Lung (tissue), 12 donors: ENCODE results near the gene HACD1. TPM values are rescaled to one million over a fixed set of nuclear protein-coding genes. Genes with fewer than 3 reads are reported as not detected.

Source experiments
- ATAC-seq: fragments of 200-7000 bp; cut with Tn5 transposase; one replicate; pipeline ENCODE4 v1.9.1; 2020; ENCODE audit warnings: moderate number of reproducible peaks; ENCODE audit not compliant: insufficient read depth, low FRiP score
- DNase-seq, 3 donors: peaks; one replicate each; pipeline ENCODE4 v3.0.0-alpha.2; 2013 to 2017
- H3K27ac ChIP-seq, 2 donors: one replicate each; pipeline ENCODE4 v1.5.1; 2013; ENCODE audit warnings: mild to moderate bottlenecking in 2 of 2, moderate library complexity in 2 of 2, control low read depth in 1 of 2, inconsistent platforms in 1 of 2, low read depth in 1 of 2, low read length in 1 of 2
- H3K27me3 ChIP-seq, 3 donors: one replicate each; pipeline ENCODE4 v1.5.1; 2013; ENCODE audit warnings: low read length in 2 of 3; ENCODE audit not compliant: control insufficient read depth in 3 of 3, insufficient read depth in 3 of 3
- H3K36me3 ChIP-seq, 4 donors: one replicate each; pipeline ENCODE4 v1.5.1; 2013; ENCODE audit warnings: low read length in 4 of 4, mild to moderate bottlenecking in 1 of 4, moderate library complexity in 1 of 4; ENCODE audit not compliant: control insufficient read depth in 4 of 4, insufficient read depth in 4 of 4
- H3K4me1 ChIP-seq, 5 donors: one replicate each; pipeline ENCODE4 v1.5.1; 2013; ENCODE audit warnings: low read length in 5 of 5, mild to moderate bottlenecking in 2 of 5, moderate library complexity in 1 of 5; ENCODE audit not compliant: control insufficient read depth in 5 of 5, insufficient read depth in 5 of 5
- H3K4me3 ChIP-seq: one replicate; pipeline ENCODE4 v1.5.1; 2013; ENCODE audit warnings: mild to moderate bottlenecking, control low read depth, moderate library complexity
- H3K9ac ChIP-seq, 2 donors: one replicate each; pipeline ENCODE4 v1.5.1; 2013; ENCODE audit warnings: low read length in 2 of 2, control low read depth in 1 of 2; ENCODE audit not compliant: insufficient read depth in 1 of 2
- H3K9me3 ChIP-seq, 4 donors: one replicate each; pipeline ENCODE4 v1.5.1; 2013; ENCODE audit warnings: low read length in 3 of 4, mild to moderate bottlenecking in 1 of 4, moderate library complexity in 1 of 4; ENCODE audit not compliant: control insufficient read depth in 4 of 4, insufficient read depth in 3 of 4
- CTCF ChIP-seq: IDR thresholded peaks from 2 replicates; pipeline ENCODE4 v1.5.1; 2012; ENCODE audit warnings: mild to moderate bottlenecking; ENCODE audit errors: control extremely low read depth, extremely low read depth
- WGBS, 2 donors: extraction: QIAGEN DNeasy Blood & Tissue Kit; methylation state at CpG; one replicate each; pipeline ENCODE4 v1.1.7; 2013; 5-methylcytosine and 5-hydroxymethylcytosine counted together
- polyA plus RNA-seq, 2 donors: library from polyadenylated mRNA; stranded (reverse); fragments of 200-250 nt; gene quantifications; one replicate each; pipeline ENCODE4 v1.2.1, GENCODE V29; 2013
- total RNA-seq, 2 donors: library from RNA; depleted of rRNA in 1 of 2; stranded (reverse); fragments of >200 nt in 1 of 2; gene quantifications; one replicate each; pipeline ENCODE4 v1.2.1, GENCODE V29; 2014 to 2021
- donor health status: control.
- donor health status: control.
- donor health status: Bipolar disorder and iron deficiency.
- donor health status: healthy.
- donor health status: DM: yes; HTN: yes; CAD: no.

Gene HACD1
- total and polyA plus RNA-seq, 4 donors, result 11.5 to 49.2 (median 24.3) TPM

GRCh38 chr10:17649836-17650235 lies 32.7 kb upstream of the HACD1 start:
- Histone ChIP-seq H3K27ac (no peak overlapping the region), H3K9me3 (peaks cover 0 to 4% (median 0%) of the 10 kb centered on the region in 4 donors), H3K36me3 (no peaks in the 10 kb centered on the region), H3K9ac (no peak overlapping the region), H3K27me3 (no peaks in the 10 kb centered on the region), H3K4me1 (peaks cover 1 to 34% (median 9%) of the 10 kb centered on the region in 5 donors), H3K4me3 (no peak overlapping the region)
- ATAC-seq (no peak), DNase-seq (no peak)
- WGBS, 2 donors, result 95 to 96% methylated on average over 2 of the region's 2 CpGs
- TF ChIP-seq CTCF, result no peak

GRCh38 chr10:17649052-17649451 lies 31.9 kb upstream of the HACD1 start:
- Histone ChIP-seq H3K9ac (no peak overlapping the region), H3K36me3 (no peaks in the 10 kb centered on the region), H3K27me3 (no peaks in the 10 kb centered on the region), H3K4me3 (no peak overlapping the region), H3K4me1 (peaks cover 1 to 34% (median 9%) of the 10 kb centered on the region in 5 donors), H3K9me3 (peaks cover 0 to 4% (median 0%) of the 10 kb centered on the region in 4 donors), H3K27ac (peak overlapping the region in 1 of 2 donors; percentile 20)
- no peak for ATAC-seq
- no peak for TF ChIP-seq CTCF
- no peak for DNase-seq
- WGBS, 2 donors, result 93 to 94% methylated on average over 4 of the region's 4 CpGs

- Histone ChIP-seq H3K4me3 (no peak overlapping the region), H3K9ac (no peak overlapping the region), H3K27ac (no peak overlapping the region), H3K27me3 (no peaks in the 10 kb centered on the region), H3K9me3 (peaks cover 0 to 2% (median 0%) of the 10 kb centered on the region in 4 donors), H3K36me3 (no peaks in the 10 kb centered on the region), H3K4me1 (peaks cover 1 to 34% (median 9%) of the 10 kb centered on the region in 5 donors)
- ATAC-seq, result no peak
- no peak for DNase-seq
- no peak for TF ChIP-seq CTCF
- 70 to 84% methylated on average over 10 of the region's 10 CpGs for WGBS, 2 donors
Measured at GRCh38 chr10:17648243-17649035, 31.3 kb upstream of the HACD1 start.
